H54 (cell line): Measurements from ENCODE around the gene CACNB4.

ENCODE experiments used
- DNase-seq: peaks from one replicate; pipeline ENCODE4 v3.0.0; 2011; ENCODE audit warnings: low spot score, mixed read lengths; ENCODE audit not compliant: insufficient read length
- FAIRE-seq: peaks from 3 replicates; lab custom pipeline; 2011; peaks lifted over from hg19 to GRCh38; lab: Jason Lieb, UNC
- POLR2A ChIP-seq: IDR thresholded peaks from 2 replicates; pipeline ENCODE4 v1.6.1; 2011; ENCODE audit warnings: low read depth, mild to moderate bottlenecking, low read length

The CACNB4 gene

DNA sequence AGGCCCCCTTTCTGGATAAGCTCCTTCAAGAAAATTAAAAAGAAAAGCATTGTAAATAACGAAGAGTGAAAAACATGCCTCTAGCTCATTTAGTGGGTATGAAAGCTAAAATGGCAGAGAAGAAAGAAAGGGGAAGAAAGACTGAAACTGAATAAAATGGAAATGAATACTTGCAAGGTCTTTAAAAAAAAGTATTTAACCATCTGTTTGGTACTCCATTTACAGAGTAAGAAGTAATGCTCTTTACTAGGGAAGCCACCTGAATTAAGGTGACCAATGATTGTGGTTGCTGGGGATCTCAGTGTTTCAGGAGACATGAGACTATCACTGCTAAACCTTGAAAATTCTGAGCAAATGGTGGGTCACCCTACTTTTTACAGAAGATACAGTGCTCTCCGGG, 253.0 kb downstream of the CACNB4 start:
- FAIRE-seq, result no peak
- TF ChIP-seq POLR2A, result no peak
- no peak for DNase-seq

DNA sequence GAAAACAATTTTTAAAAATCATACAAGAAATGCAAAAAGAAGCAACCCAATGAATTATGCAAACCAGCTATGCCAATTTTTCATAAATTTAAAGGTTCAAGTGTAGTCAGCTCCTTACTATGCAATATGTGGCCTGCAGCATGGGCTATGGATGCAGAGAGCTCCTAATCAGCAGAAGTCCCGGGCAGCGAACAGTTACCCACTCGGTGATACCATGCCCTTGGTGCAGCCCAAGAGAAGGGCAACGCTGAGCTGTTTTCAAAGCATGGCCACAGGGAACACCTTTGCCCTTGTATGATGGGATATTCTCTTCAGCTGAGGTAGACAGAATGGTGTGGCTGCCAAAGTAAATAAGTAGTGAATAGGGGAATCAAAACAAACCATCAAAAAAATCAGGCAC, 253.4 kb downstream of the CACNB4 start:
- DNase-seq (no peak), FAIRE-seq (no peak)
- TF ChIP-seq POLR2A, result no peak

DNA sequence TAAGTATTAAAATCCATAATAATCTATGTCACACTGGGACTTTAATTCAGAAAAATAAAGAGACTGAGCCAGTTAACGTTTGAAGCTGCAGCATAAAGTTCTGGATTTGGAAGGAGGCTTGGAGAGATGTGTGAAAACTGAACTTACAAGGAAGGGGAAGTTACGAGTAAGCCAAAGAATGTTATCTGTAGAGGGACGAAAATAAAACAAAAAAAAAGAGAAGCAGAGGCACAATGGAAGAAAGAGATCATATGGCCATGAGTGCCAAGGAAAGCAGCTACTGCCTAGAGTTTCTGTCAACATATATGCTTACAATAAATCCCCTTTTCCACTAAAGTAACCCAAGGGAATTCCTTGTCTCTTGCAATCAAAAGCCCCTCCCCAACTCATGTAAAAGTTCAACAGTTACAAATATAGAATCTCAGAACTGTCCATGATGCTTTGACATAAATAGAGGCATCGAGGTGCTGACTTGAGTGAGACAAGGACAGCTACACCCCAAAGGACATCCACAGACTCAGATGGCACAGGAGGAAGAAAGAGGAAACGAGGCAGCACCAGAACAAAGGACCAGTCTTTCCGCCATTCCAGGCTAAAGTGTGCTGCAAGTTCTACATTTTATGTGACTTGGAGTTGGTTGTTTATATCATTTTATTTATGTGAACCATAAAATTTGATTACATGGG, 254.5 kb downstream of the CACNB4 start:
- DNase-seq, result no peak
- no peak for TF ChIP-seq POLR2A

DNA sequence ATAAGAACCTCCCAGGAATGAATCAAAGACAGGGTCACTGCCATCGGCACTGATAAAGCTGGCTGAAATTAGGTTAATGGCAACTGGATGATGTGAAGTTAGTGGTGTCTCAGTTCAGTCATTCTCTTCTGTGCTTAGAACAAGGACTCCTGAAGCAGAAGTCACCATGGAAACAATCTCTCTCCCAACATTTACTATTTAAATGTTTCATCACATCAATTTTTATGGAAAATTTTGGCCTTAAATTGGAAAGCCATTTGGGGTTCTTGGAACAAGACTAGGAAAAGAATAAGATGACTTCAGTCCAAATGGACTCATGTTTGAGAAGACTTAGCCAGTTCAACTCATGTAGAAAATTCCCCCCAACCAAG, 255.2 kb downstream of the CACNB4 start:
- DNase-seq, result no peak
- FAIRE-seq, result no peak
- no peak for TF ChIP-seq POLR2A

More for the DNA sequence above, 254.5 kb downstream of the CACNB4 start:
- FAIRE-seq, result no peak

DNA sequence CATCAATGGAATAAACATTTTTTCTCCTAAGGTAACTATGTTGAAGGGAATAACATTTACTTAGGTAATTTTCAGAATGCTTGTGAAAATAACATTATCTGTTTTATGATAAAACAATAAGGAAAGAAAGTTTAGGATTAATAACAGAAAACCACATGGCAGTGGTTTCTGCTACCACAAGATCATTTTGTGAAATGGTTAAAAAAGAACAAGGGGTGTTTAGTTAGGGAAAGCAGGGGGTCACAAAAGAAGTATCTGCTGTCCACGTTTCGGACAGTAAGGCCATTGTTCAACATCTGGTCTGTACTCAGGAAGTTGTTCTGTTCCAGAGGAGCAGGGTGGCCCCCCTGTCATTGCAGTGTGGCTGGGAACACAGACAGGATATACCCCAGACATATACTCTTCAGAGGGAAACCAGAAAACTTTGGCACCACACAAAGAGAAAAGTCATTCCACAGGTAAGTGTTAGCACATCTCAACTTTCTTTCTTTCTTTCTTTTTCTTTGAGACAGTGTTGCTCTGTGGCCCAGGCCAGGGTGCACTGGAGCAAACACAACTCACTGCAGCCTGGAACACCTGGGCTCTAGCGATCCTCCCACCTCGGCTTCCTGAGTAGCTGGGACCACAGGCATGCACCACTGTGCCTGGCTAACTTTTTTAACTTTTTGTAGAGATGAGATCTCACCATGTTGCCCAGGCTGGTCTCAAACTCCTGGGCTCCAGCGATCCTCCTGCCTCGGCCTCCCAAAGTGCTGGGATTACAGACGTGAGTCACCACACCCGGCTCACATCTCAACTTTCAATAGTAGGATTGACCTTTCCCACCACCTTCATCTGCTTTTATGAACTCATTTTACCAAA, 255.8 kb downstream of the CACNB4 start:
- TF ChIP-seq POLR2A, result no peak
- FAIRE-seq (no peak), DNase-seq (no peak)

DNA sequence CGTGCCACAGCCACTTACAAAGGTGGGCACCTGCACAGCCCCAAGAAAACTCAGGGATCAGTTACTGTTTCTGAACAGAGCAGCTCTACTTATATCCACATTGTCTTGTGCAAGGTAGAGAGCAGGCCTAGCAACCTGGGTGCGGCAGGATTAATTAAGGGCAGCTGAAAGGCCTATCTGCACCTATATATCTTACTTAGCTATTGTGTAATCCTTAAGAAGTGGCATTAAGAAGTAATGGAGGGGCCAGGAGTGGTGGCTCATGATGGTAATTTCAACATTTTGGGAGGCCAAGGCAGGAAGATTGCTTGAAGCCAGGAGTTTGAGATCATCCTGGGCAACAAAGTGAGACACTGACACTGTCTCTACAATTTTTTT, 257.8 kb downstream of the CACNB4 start:
- no peak for FAIRE-seq
- no peak for TF ChIP-seq POLR2A
- DNase-seq, result no peak

DNA sequence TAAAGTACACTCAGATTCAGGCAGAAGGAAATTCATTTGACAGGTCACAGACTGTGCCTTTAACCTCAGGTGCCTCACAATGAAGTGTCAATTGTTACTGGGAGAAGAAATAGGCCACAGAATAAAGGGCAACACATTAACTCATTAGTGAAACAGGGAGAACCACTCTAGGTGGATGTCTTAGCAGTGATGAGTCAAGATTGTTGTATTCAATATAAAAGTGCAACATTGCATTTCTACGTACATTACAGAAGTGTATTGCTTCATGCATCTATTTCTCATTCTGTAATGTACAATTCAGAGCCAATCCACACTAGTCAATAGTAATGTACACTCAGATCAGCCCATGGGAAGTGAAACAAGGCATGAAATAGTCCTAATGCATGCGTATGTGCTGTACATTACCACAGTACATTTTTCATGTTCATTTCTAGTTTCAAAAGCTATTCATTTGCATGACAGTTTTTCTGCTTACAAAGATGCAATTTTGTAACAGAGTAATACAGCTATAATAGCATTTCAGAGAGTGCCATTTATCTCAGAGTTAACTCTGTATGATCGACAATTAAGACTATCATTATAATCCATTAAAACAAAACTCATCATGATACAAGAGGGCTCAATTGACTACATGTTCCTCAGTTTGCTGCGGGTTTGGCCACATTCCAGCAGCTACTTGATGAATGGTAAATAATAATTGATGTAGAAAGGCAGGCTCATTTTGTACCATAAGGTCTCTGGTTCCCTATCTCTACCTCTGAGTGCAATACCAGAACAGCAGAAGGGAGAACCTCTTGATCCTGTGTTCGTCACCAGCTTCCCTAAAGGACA, 258.4 kb downstream of the CACNB4 start:
- FAIRE-seq, result no peak
- TF ChIP-seq POLR2A, result no peak
- no peak for DNase-seq

DNA sequence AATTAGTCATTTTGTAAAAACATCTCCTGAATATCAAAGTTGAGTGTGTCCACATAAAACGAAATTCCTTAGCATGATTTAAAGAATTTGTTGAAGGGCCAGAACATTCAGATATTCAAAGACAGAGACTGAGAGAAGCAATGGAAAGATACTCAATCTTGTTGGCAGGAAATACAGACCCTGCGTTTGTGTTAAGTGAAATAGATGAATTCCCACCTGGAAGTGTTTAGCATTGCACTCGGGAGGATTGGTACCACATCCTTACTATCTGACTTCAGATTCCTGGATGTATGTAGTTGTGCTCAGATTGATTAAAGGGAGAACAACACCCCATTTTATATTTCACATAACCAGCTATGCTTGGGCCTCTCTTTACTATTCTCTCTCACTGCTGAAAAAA, 260.9 kb downstream of the CACNB4 start:
- DNase-seq (no peak), FAIRE-seq (no peak)
- TF ChIP-seq POLR2A, result no peak

DNA sequence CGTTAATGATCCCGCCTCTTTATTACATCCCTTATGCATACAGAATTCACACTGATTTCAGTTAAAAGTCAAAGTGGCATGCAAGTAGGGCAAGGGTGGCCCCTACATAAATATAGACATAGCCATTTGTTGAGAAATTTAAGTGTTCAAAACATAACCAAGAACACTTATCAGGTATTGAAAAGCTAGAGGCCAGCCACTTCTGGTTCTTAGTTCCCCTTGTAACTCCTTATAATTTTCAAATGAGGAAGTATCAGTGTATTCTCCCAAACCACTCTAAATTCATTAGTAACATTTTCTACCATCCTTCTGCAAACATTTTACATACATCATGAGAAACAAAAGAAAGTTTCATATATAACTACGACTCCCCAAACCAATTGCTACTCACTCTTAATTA, 264.9 kb downstream of the CACNB4 start:
- DNase-seq, result no peak
- no peak for FAIRE-seq
- TF ChIP-seq POLR2A, result no peak

DNA sequence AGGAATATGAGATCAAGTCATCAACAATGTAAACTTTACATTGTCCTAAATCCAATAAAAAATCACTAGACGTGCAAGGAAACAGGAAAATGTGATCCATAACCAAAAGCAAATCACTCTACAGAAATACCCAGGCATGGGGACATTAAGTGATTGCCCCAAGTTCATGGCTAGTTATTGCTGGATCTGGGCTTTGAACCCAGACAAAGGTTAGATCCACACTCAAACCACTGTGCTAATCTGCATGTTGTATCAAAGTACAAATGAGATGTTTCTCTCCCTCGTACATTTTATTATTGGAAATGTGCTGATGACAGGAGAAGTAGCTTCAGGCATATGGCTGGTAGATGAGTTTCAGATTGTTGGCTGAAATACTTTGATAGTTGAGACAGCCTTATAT, 267.9 kb downstream of the CACNB4 start:
- no peak for TF ChIP-seq POLR2A
- FAIRE-seq, result no peak

DNA sequence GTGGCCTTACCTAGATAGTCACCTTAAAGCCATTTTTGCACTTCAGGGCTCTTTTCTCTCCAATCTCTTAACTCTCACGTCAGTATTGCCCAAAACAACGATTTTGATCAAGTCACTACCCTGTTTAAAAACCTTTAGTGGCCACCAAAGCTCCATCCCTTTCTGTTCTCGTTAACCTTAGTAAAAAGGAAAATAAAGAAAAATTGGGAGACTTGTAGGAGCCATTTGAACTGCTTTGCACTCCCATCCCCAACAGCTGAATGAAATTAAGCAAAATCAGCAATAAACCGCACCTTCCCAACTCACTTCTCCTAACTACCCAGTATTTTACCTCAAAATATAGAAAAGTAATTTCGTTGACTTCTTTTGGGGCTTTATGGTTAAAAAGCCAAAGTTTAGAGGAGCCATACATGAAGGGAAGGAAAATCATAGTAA, 269.9 kb downstream of the CACNB4 start:
- FAIRE-seq (no peak), DNase-seq (no peak)
- TF ChIP-seq POLR2A, result no peak

More for the DNA sequence above, 267.9 kb downstream of the CACNB4 start:
- DNase-seq, result no peak

DNA sequence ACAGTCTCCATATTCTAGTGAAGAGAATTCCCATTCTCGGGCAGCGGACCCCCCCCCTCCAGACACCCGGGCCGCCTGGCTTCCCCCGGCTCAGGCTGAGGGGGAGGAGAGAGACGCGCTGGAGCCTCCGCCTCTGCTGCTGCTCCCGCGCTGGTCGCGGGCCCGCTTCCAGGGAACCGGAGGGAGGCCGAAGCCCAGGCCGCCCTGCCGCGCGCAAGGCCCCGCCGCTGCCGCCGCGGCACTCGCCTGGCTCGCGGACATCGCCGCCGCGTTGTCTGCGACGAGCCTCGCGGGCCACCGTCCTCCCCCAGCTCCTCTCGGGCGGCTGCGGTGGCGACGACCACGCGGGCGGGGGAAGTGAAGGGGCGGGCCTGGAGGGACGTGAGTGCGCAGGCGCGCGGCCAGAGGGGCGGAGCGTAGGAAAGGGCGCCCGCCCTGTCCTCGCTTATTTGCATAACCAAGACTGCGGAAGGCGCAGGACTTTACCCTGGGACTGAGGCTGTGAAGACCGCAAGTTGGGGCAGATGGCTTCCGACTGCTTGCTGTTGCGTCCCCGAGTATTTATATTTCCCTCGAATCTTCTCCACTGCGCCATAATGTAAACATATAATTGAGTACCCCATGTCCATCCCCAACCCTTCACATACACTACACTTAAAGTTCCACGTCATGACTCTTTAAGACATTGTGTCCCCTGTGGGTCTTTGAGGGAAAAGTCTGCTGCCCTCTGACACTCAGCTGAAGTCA, 270.5 kb downstream of the CACNB4 start, which contains the start of gene ARL5A:
Gene ARL5A (minus strand): TSS at position 279 of the 747 bp plus-strand sequence. CDS start 245 bp downstream, at position 34.
- TF ChIP-seq POLR2A, result peak; percentile 89
- DNase-seq (peak; percentile 76), FAIRE-seq (peak; percentile 97)

DNA sequence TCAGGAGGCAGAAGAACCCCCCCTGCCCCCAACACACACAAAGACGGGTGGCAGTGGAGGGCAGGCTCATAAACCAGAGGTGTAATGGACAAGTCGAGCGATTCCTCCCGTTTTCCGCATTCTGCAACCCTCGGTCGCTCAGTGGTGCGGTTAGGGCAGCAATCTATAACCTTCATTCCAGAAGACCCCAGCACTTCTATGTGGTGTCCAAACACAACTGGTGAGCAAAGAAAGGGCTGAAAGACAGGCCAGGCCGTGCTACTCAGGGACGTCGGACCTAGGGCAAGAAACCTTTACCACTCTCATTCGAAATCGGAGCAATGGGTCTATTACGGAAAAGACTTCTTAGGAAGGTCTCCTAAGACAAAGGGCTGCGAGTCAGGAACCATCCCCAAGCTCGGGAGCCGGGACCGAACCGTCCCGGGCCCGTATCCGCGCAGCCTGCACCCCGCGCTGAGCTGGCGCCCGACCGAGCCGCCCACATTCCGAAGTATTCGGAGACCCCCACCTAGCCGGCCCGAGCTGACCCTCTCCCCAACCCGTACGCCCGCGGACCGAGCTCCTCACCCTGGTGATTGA, 271.2 kb downstream of the CACNB4 start:
- FAIRE-seq, result no peak
- no peak for DNase-seq
- TF ChIP-seq POLR2A, result no peak
